HG03354 (cell line): ENCODE results near the gene CEP290.
"Not testable (repeated sequence)": the region's sequence is repeated elsewhere in the genome, so short reads cannot be mapped to it uniquely, and the experiment has no call there.

Source experiments
- ATAC-seq: cut with Tn5 transposase; IDR thresholded peaks from one replicate; pipeline ENCODE4 v1.9.1; 2021; ENCODE audit warnings: mild to moderate bottlenecking; ENCODE audit not compliant: unreplicated experiment, poor library complexity, severe bottlenecking

The CEP290 gene

DNA sequence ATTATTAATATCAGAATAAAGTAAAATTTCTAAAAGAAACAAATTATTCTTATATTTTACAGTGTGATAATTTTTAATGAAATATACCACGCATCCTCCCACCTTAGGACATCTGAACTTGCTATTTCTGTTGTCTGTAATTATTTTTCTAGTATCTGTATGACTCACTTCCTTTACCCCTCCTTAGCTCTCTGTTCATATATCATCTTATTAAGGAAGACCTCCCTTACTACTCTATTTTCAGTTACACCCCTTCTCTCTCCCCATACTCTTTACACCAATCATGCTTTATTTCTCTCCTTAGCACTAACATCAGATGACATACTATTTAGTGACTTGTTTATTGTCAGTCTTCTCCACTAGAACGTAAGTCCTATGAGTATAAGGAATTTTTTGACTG is 78.5 kb downstream of the CEP290 start:
- peak; percentile 94 for ATAC-seq

GRCh38 chr12:88062474-88062873 is 79.4 kb downstream of the CEP290 start:
- peak; percentile 73 for ATAC-seq

DNA sequence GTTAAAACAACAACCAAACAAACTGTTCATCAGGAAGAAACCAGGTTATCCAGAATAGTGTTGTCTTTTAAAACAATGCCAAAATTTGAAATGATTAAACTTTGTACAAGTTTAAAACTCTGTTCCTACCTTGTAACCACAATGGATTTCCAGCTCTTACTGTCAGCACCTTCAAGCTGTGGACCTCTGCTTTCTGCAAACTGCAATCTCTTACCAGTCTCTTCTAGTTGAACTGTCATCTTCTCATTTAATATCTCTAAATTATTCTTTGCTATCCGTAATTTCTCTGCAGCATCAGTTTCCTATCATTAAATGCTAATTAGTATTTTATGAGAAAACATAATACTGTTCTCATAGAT is 83.2 kb downstream of the CEP290 start:
- no peak for ATAC-seq

GRCh38 chr12:88057994-88058718 is 83.7 kb downstream of the CEP290 start:
- ATAC-seq, result no peak

GRCh38 chr12:88056571-88056970 is 85.3 kb downstream of the CEP290 start:
- no peak for ATAC-seq

DNA sequence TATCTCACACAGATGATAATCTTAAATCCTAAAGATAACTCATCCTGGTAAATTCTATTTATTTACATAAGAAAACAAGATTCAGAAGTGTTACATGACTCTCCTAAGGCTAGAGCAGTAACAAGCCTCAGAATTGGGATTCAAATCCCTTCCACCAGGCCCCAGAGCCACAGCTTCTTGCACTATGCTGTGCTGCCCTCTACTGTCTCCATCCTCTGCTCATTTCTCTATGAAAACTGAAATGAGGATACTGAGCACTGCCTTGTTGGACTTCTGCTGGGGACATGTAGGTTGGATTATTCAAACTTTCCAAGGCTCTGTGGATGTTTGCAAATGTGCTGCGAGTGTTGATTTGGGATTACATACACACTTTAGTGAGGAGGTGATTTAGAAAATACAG is 89.2 kb downstream of the CEP290 start:
- ATAC-seq, result peak; percentile 70

- ATAC-seq, result no peak
These were observed 97.9 kb downstream of the CEP290 start for GRCh38 chr12:88044035-88044434.

DNA sequence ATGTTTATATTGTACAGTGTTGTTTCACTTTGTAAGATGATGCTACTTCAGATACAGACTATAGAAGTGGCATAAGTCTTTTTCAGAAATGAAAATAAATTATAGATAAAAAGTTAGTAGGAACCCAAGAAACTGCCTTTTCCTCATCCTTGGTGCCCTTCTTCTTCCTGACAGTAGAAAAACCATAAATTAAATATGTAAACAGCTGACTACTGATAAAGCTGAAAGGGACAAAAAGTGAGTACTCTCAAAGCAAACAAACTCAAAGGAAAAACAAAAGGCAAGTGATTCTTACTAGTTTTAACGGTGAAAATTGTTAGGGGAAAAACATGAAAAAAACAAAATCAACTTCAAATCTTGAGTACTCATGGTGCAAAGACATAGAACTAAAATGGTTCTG is 104.1 kb downstream of the CEP290 start:
- ATAC-seq, result no peak

DNA sequence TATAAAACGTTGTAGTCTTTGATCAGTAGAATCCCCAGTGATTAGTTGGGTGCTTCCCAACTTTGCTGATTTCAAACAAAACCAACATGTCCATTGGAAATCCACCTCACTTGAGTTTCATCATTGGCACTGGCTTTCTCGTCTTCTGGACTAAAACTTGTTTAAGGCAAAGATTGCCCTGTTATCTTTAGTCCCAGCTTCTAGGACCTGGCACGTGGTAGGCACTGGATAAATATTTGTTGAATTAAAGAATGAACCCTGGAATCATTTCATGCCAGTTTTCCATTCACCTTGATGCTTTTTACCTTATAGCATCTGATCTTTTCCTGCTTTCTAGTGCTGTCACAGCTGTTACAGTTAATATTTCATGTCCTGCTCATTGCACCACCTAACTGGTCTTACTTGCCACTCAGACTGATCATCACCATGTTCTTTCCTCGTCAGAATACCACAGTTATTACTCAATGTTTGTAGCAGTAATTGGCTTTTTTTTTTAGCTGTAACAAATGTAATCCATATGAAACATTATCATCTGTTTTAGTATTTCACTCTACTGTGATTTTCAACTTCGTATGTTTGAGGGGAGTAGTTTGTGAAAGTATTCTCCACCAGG is 105.4 kb downstream of the CEP290 start:
- ATAC-seq, result no peak

GRCh38 chr12:88035907-88036289 is 106.0 kb downstream of the CEP290 start:
- peak; percentile 24 for ATAC-seq

GRCh38 chr12:88035271-88035906 is 106.5 kb downstream of the CEP290 start:
- ATAC-seq, result peak; percentile 99

- not testable (repeated sequence) for ATAC-seq
These were observed 110.7 kb downstream of the CEP290 start for GRCh38 chr12:88031161-88031560.

DNA sequence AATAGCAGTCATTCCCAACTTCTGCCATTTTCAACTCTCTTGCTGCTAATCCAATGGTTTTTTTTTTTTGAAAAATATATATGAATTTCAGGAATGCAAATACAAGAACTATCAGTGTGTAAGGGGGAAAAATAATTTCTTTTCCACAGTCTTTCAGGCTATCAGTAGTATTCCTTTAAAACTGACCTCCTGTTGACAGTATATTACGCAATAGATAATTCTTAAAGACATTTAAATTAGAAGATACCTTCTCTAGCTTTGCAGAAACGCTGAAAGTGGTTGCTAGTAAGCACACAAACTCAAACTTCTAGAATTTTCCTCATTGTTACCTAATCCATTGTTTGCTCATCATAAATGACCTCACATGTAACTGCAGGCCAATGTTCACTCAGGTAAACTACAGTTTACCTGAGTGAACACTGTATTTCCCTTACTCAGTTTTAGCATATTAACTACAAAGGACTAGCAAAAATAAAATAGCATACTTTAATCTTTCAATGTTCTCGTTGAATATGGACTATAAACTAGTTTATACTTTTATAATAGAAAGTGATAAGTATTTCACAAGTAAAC is 112.7 kb downstream of the CEP290 start, which contains the start of gene C12orf50:
Gene C12orf50 (minus strand): TSS at position 309 of the 573 bp plus-strand sequence. CDS start 2,439 bp downstream, outside the sequence.
- no peak for ATAC-seq

- no peak for ATAC-seq
These were observed 115.7 kb downstream of the CEP290 start for GRCh38 chr12:88026196-88026595.

DNA sequence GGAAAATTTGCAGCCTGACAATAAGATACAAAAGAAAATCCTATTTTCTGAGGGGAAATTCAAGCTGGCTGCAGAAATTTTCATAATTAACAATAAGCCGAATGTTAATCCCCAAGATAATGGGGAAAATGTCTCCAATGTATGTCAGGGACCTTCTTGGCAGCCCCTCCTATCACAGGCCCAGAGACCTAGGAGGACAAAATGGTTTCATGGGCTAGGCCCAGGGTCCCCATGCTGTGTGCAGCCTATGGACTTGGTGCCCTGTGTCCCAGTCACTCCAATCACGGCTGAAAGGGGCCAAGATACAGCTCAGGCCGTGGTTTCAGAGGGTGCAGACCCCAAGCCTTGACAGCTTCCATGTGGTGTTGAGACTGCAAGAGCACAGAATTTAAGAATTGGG is 123.9 kb downstream of the CEP290 start:
- no peak for ATAC-seq

- ATAC-seq, result no peak
These were observed 126.1 kb downstream of the CEP290 start for GRCh38 chr12:88015825-88016224.

- no peak for ATAC-seq
These were observed 130.1 kb downstream of the CEP290 start for GRCh38 chr12:88011755-88012154.

DNA sequence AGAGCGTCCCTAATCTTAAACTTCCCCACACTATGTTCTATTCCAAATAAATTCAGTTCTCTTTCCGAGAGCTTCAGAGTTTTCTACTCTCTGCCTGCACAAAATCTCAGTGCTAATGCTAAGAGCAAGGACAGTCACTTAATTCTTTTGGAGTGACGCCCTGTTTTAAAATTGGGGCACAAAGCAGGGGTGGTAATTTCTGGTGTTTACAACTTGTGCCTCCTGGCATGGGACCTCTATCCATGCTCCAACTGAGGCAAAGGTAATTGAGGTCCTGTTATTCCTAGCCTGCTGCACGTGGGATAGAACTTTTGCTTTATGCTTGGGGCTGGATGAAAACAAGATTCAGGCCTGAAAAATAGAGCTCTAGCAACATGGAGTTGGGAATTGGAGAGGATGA is 135.5 kb downstream of the CEP290 start:
- ATAC-seq, result no peak

- ATAC-seq, result no peak
These were observed 140.6 kb downstream of the CEP290 start for GRCh38 chr12:88001327-88001726.
